HepG2 (cell line): ENCODE data around the gene SHFL. TPM values are rescaled to one million over a fixed set of nuclear protein-coding genes. Genes with fewer than 3 reads are reported as not detected.

Source experiments
- DNMT3B ChIP-seq: conservative IDR thresholded peaks from 2 replicates; pipeline ENCODE4 v1.6.1; 2016; ENCODE audit warnings: missing biosample characterization, control low read depth
- NCOA2 ChIP-seq: sonication (generic); formaldehyde crosslinking; IDR thresholded peaks from 2 replicates; pipeline ENCODE4 v1.8.0; 2022; ENCODE audit warnings: inconsistent platforms
- NKX3-1 ChIP-seq: sonication (generic); formaldehyde crosslinking; IDR thresholded peaks from 2 replicates; pipeline ENCODE4 v1.5.0; 2020; ENCODE audit warnings: missing genetic modification reagents
- POLR2A ChIP-seq, 2 experiments: IDR thresholded peaks; 2 replicates each; pipeline ENCODE4 v1.6.1; 2011; ENCODE audit warnings: low read depth in 2 of 2, low read length in 2 of 2, mild to moderate bottlenecking in 1 of 2, moderate library complexity in 1 of 2; ENCODE audit not compliant: insufficient read depth in 1 of 2
- PPARG ChIP-seq: conservative IDR thresholded peaks from 2 replicates; pipeline ENCODE4 v1.6.1; 2016; ENCODE audit warnings: missing biosample characterization, missing genetic modification reagents
- SAP130 ChIP-seq: IDR thresholded peaks from 2 replicates; pipeline ENCODE4 v1.6.1; 2016; ENCODE audit warnings: low read depth
- ZBTB1 ChIP-seq: sonication (generic); formaldehyde crosslinking; IDR thresholded peaks from 2 replicates; pipeline ENCODE4 v1.4.0; 2020; ENCODE audit warnings: missing genetic modification reagents, borderline replicate concordance
- ZBTB3 ChIP-seq: sonication (generic); formaldehyde crosslinking; IDR thresholded peaks from 2 replicates; pipeline ENCODE4 v1.4.0; 2020; ENCODE audit warnings: low read depth, mild to moderate bottlenecking, moderate library complexity, missing genetic modification reagents, borderline replicate concordance
- ZBTB38 ChIP-seq: sonication (generic); formaldehyde crosslinking; IDR thresholded peaks from 2 replicates; pipeline ENCODE4 v1.5.1; 2020; ENCODE audit warnings: mild to moderate bottlenecking, missing genetic modification reagents
- ZNF232 ChIP-seq: sonication (generic); formaldehyde crosslinking; IDR thresholded peaks from 2 replicates; pipeline ENCODE4 v1.4.0; 2020; ENCODE audit warnings: missing genetic modification reagents, borderline replicate concordance
- ZNF441 ChIP-seq: sonication (generic); formaldehyde crosslinking; IDR thresholded peaks from 2 replicates; pipeline ENCODE4 v1.7.0; 2021; ENCODE audit warnings: missing genetic modification reagents, borderline replicate concordance
- ZSCAN25 ChIP-seq: sonication (generic); formaldehyde crosslinking; IDR thresholded peaks from 2 replicates; pipeline ENCODE4 v1.8.0; 2022; ENCODE audit warnings: mild to moderate bottlenecking, missing genetic modification reagents
- polyA plus RNA-seq, 8 experiments: library from polyadenylated mRNA; depleted of rRNA in 3 of 8; stranded (reverse) in 7 of 8; unstranded in 1 of 8; fragments of >200 nt; fragmentation: Illumina TruSeq in 4 of 8; extraction: Trizol in 4 of 8; gene quantifications; 2 replicates each; pipeline versions ENCODE4 v1.2.1 to v1.2.3, GENCODE V29; 2011 to 2016; ENCODE audit warnings: low read depth in 4 of 8, missing spikeins in 1 of 8, mixed read lengths in 1 of 8; ENCODE audit not compliant: insufficient read depth in 1 of 8
- total RNA-seq, 5 experiments: library from RNA; depleted of rRNA; stranded (reverse); fragments of >200 nt; fragmentation: Illumina TruSeq; extraction: Trizol; gene quantifications; 2 replicates each; pipeline ENCODE4 v1.2.3, GENCODE V29; 2016; ENCODE audit warnings: low read depth in 1 of 5
- TF ChIP-seq, protein P1 (sequence below): sonication (generic); formaldehyde crosslinking; IDR thresholded peaks from 2 replicates; pipeline ENCODE4 v1.5.1; 2020; ENCODE audit warnings: mild to moderate bottlenecking, missing genetic modification reagents, borderline replicate concordance
- TF ChIP-seq, protein P2 (sequence below): sonication (generic); formaldehyde crosslinking; IDR thresholded peaks from 2 replicates; pipeline ENCODE4 v1.5.1; 2020; ENCODE audit warnings: mild to moderate bottlenecking, missing genetic modification reagents, moderate library complexity
- TF ChIP-seq, protein P3 (sequence below): fragments of 450-650 bp; IDR thresholded peaks from 2 replicates; pipeline ENCODE4 v1.6.1; 2017; ENCODE audit warnings: mild to moderate bottlenecking
- TF ChIP-seq, protein P4 (sequence below): sonication (generic); formaldehyde crosslinking; IDR thresholded peaks from 2 replicates; pipeline ENCODE4 v1.4.0; 2020; ENCODE audit warnings: missing genetic modification reagents
- TF ChIP-seq, protein P5 (sequence below): sonication (generic); formaldehyde crosslinking; IDR thresholded peaks from 2 replicates; pipeline ENCODE4 v1.8.1; 2023; ENCODE audit warnings: missing genetic modification reagents, inconsistent platforms, borderline replicate concordance
- TF ChIP-seq, protein P6 (sequence below): sonication (generic); formaldehyde crosslinking; IDR thresholded peaks from 2 replicates; pipeline ENCODE4 v1.4.0; 2020; ENCODE audit warnings: low read depth, mild to moderate bottlenecking, missing genetic modification reagents
- TF ChIP-seq, protein P7 (sequence below): IDR thresholded peaks from 2 replicates; pipeline ENCODE4 v1.6.1; 2018; ENCODE audit warnings: missing genetic modification reagents
- TF ChIP-seq, protein P8 (sequence below): IDR thresholded peaks from 2 replicates; pipeline ENCODE4 v1.6.1; 2016; ENCODE audit warnings: missing compliant biosample characterization, missing genetic modification reagents, borderline replicate concordance

The SHFL gene
- total and polyA plus RNA-seq, 2 of the 13 experiments (the other 11 are each of a cell fraction or from before 2014, with no cell fraction given), result 12.3 to 36.4 TPM

DNA sequence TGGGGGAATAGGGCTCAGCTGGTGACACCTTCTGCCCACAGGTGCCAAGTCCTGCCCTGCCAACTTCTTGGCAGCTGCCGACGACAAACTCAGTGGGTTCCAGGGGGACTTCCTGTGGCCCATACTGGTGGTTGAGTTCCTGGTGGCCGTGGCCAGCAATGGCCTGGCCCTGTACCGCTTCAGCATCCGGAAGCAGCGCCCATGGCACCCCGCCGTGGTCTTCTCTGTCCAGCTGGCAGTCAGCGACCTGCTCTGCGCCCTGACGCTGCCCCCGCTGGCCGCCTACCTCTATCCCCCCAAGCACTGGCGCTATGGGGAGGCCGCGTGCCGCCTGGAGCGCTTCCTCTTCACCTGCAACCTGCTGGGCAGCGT is 27.5 kb downstream of the SHFL start (continued):
- TF ChIP-seq ZNF232 (no peak), ZNF441 (CRISPR knock-in tag) (no peak), ZSCAN25 (CRISPR knock-in tag) (no peak), ZBTB38 (CRISPR knock-in tag) (no peak; the same call in 1 of the 2 replicates), NKX3-1 (CRISPR knock-in tag) (no peak), DNMT3B (CRISPR knock-in tag) (no peak), PPARG (CRISPR knock-in tag) (no peak), POLR2A (IDR thresholded peaks at IDR 0.05; ENCODE audit: insufficient read depth in 1 of 2, low read depth in 2 of 2, low read length in 2 of 2) (peak; percentile 13 to 34; a peak in 3 of 4 replicates), NCOA2 (no peak), SAP130 (CRISPR knock-in tag) (no peak), ZBTB3 (CRISPR knock-in tag) (no peak), ZBTB1 (CRISPR knock-in tag) (no peak)
- TF ChIP-seq, protein P1, sequence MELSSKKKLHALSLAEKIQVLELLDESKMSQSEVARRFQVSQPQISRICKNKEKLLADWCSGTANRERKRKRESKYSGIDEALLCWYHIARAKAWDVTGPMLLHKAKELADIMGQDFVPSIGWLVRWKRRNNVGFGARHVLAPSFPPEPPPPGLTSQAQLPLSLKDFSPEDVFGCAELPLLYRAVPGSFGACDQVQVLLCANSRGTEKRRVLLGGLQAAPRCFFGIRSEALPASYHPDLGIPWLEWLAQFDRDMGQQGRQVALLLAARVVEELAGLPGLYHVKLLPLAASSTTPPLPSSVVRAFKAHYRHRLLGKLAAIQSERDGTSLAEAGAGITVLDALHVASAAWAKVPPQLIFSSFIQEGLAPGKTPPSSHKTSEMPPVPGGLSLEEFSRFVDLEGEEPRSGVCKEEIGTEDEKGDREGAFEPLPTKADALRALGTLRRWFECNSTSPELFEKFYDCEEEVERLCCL (CRISPR knock-in tag), result peak; percentile 34; the same call in 1 of the 2 replicates
- TF ChIP-seq, protein P2, sequence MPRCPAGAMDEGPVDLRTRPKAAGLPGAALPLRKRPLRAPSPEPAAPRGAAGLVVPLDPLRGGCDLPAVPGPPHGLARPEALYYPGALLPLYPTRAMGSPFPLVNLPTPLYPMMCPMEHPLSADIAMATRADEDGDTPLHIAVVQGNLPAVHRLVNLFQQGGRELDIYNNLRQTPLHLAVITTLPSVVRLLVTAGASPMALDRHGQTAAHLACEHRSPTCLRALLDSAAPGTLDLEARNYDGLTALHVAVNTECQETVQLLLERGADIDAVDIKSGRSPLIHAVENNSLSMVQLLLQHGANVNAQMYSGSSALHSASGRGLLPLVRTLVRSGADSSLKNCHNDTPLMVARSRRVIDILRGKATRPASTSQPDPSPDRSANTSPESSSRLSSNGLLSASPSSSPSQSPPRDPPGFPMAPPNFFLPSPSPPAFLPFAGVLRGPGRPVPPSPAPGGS (CRISPR knock-in tag), result no peak
- TF ChIP-seq, protein P3, sequence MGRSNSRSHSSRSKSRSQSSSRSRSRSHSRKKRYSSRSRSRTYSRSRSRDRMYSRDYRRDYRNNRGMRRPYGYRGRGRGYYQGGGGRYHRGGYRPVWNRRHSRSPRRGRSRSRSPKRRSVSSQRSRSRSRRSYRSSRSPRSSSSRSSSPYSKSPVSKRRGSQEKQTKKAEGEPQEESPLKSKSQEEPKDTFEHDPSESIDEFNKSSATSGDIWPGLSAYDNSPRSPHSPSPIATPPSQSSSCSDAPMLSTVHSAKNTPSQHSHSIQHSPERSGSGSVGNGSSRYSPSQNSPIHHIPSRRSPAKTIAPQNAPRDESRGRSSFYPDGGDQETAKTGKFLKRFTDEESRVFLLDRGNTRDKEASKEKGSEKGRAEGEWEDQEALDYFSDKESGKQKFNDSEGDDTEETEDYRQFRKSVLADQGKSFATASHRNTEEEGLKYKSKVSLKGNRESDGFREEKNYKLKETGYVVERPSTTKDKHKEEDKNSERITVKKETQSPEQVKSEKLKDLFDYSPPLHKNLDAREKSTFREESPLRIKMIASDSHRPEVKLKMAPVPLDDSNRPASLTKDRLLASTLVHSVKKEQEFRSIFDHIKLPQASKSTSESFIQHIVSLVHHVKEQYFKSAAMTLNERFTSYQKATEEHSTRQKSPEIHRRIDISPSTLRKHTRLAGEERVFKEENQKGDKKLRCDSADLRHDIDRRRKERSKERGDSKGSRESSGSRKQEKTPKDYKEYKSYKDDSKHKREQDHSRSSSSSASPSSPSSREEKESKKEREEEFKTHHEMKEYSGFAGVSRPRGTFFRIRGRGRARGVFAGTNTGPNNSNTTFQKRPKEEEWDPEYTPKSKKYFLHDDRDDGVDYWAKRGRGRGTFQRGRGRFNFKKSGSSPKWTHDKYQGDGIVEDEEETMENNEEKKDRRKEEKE, result no peak
- TF ChIP-seq, protein P4, sequence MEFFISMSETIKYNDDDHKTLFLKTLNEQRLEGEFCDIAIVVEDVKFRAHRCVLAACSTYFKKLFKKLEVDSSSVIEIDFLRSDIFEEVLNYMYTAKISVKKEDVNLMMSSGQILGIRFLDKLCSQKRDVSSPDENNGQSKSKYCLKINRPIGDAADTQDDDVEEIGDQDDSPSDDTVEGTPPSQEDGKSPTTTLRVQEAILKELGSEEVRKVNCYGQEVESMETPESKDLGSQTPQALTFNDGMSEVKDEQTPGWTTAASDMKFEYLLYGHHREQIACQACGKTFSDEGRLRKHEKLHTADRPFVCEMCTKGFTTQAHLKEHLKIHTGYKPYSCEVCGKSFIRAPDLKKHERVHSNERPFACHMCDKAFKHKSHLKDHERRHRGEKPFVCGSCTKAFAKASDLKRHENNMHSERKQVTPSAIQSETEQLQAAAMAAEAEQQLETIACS (CRISPR knock-in tag), result no peak
- TF ChIP-seq, protein P5, sequence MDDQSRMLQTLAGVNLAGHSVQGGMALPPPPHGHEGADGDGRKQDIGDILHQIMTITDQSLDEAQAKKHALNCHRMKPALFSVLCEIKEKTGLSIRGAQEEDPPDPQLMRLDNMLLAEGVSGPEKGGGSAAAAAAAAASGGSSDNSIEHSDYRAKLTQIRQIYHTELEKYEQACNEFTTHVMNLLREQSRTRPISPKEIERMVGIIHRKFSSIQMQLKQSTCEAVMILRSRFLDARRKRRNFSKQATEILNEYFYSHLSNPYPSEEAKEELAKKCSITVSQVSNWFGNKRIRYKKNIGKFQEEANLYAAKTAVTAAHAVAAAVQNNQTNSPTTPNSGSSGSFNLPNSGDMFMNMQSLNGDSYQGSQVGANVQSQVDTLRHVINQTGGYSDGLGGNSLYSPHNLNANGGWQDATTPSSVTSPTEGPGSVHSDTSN (CRISPR knock-in tag), result no peak
- TF ChIP-seq, protein P6, sequence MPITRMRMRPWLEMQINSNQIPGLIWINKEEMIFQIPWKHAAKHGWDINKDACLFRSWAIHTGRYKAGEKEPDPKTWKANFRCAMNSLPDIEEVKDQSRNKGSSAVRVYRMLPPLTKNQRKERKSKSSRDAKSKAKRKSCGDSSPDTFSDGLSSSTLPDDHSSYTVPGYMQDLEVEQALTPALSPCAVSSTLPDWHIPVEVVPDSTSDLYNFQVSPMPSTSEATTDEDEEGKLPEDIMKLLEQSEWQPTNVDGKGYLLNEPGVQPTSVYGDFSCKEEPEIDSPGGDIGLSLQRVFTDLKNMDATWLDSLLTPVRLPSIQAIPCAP (CRISPR knock-in tag), result no peak
- TF ChIP-seq, protein P7, sequence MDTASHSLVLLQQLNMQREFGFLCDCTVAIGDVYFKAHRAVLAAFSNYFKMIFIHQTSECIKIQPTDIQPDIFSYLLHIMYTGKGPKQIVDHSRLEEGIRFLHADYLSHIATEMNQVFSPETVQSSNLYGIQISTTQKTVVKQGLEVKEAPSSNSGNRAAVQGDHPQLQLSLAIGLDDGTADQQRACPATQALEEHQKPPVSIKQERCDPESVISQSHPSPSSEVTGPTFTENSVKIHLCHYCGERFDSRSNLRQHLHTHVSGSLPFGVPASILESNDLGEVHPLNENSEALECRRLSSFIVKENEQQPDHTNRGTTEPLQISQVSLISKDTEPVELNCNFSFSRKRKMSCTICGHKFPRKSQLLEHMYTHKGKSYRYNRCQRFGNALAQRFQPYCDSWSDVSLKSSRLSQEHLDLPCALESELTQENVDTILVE (CRISPR knock-in tag), result no peak
- TF ChIP-seq, protein P8, sequence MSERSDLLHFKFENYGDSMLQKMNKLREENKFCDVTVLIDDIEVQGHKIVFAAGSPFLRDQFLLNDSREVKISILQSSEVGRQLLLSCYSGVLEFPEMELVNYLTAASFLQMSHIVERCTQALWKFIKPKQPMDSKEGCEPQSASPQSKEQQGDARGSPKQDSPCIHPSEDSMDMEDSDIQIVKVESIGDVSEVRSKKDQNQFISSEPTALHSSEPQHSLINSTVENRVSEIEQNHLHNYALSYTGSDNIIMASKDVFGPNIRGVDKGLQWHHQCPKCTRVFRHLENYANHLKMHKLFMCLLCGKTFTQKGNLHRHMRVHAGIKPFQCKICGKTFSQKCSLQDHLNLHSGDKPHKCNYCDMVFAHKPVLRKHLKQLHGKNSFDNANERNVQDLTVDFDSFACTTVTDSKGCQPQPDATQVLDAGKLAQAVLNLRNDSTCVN (CRISPR knock-in tag), result no peak
